ENCODE measurements around the gene TPCN2. TPM values are rescaled to one million over a fixed set of nuclear protein-coding genes. Genes with fewer than 3 reads are reported as not detected.

Gene TPCN2
- total RNA-seq, 1 experiment from 2014 or later = 15.2 TPM

- TF ChIP-seq CBX3 (IDR thresholded peaks at IDR 0.05; ENCODE audit: low read depth) (no peak), ZBTB33 (IDR thresholded peaks at IDR 0.05; ENCODE audit: extremely low read depth, insufficient replicate concordance, low read length) (no peak), ZFX (IDR thresholded peaks at IDR 0.05) (no peak), TCF7L2 (IDR thresholded peaks at IDR 0.05; ENCODE audit: borderline replicate concordance, extremely low read depth, insufficient read depth, insufficient read length) (no peak), SRF (IDR thresholded peaks at IDR 0.05; ENCODE audit: low read depth) (no peak), REST (IDR thresholded peaks at IDR 0.05; ENCODE audit: low read depth) (no peak), EZH2 (IDR thresholded peaks at IDR 0.05) (no peak)
- TF ChIP-seq, protein P1, sequence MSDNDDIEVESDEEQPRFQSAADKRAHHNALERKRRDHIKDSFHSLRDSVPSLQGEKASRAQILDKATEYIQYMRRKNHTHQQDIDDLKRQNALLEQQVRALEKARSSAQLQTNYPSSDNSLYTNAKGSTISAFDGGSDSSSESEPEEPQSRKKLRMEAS (IDR thresholded peaks at IDR 0.05) = no peak
- Histone ChIP-seq H3K4me1 (ENCODE audit: control insufficient read depth in 1 of 2, insufficient read depth in 2 of 2, low read length in 2 of 2) (peaks cover 13 to 18% of the 10 kb centered on the region in 2 experiments), H3K79me2 (ENCODE audit: insufficient read depth, low read length) (no peaks in the 10 kb centered on the region), H3K27ac (ENCODE audit: low read depth, low read length) (no peak overlapping the region), H2AFZ (ENCODE audit: low read depth, low read length, poor library complexity, severe bottlenecking) (no peak overlapping the region), H3K36me3 (ENCODE audit: control insufficient read depth in 1 of 2, insufficient read depth in 2 of 2, low read length in 2 of 2) (no peaks in the 10 kb centered on the region), H3K4me2 (ENCODE audit: low read length) (no peak overlapping the region), H3K4me3 (replicated peaks in 1 of 2; ENCODE audit: low read depth in 1 of 2, low read length in 2 of 2) (no peak overlapping the region), H3K27me3 (ENCODE audit: insufficient read depth, low read length) (no peaks in the 10 kb centered on the region), H3K9me3 (ENCODE audit: control insufficient read depth in 1 of 2, insufficient read depth in 1 of 2, low read depth in 1 of 2, low read length in 2 of 2) (peaks cover 0 to 12% of the 10 kb centered on the region in 2 experiments; a peak in 1 of 4 replicates), H4K20me1 (ENCODE audit: insufficient read depth) (no peaks in the 10 kb centered on the region), H3K9me2 (ENCODE audit: insufficient read depth) (no peaks in the 10 kb centered on the region), H3K9ac (ENCODE audit: low read length) (no peak overlapping the region)
- intact Hi-C loops (cut with micrococcal nuclease) = no loop called here
- no peak for ATAC-seq
- CTCF ChIA-PET = interaction anchor here (0.7 to 2.5 kb wide), 14 partner anchors 8 to 710 kb away, joined by 3 to 32 read pairs (median 8); partner anchors contain the start of gene MYEOV
- RAD21 ChIA-PET (ENCODE audit: low non-redundant PET in 1 of 2, low total read pairs in 2 of 2, uncharacterized antibody in 2 of 2, unreplicated experiment in 2 of 2) = interaction anchor here in 1 of 2 experiments (1.1 to 1.3 kb wide), 2 partner anchors 8 to 36 kb away, joined by 4 to 5 read pairs; no protein-coding TSS in a partner anchor
- no peak for DNase-seq (ENCODE audit: low read depth, low spot score)
- no TSS peak for BruUV-seq (replicated peaks)
- POLR2A ChIA-PET = interaction anchor here (1.5 kb wide), 1 partner anchor 163 kb away, joined by 16 read pairs; the partner anchor contains the start of gene MYEOV
Observed at GRCh38 chr11:69130654-69131053, 81.9 kb downstream of the TPCN2 start.
